HG03442 (cell line): ENCODE data around the gene FMNL2.

Source experiments
- ATAC-seq: cut with Tn5 transposase; IDR thresholded peaks from one replicate; pipeline ENCODE4 v1.9.1; 2021; ENCODE audit warnings: mild to moderate bottlenecking, moderate library complexity; ENCODE audit not compliant: unreplicated experiment

Gene FMNL2

DNA sequence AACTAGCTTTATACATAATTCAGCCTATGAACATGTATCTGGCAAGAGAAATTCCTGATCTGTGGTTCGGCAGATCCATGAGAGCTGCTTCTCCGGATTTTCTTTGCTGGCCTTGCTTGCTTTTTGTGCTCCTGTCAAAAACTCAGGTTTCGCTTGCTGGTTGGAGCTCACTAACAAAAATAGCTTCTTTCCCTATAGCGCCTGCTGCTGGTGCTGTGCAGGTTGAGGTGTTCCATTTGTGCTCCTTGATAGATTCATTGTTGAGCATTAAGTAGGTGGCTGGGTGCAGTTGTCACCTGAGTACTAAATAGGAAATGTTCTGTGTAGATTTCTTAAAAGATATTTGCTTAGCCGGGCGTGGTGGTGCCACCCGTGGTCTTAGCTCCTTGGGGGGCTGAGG, 234.2 kb downstream of the FMNL2 start:
- no peak for ATAC-seq

DNA sequence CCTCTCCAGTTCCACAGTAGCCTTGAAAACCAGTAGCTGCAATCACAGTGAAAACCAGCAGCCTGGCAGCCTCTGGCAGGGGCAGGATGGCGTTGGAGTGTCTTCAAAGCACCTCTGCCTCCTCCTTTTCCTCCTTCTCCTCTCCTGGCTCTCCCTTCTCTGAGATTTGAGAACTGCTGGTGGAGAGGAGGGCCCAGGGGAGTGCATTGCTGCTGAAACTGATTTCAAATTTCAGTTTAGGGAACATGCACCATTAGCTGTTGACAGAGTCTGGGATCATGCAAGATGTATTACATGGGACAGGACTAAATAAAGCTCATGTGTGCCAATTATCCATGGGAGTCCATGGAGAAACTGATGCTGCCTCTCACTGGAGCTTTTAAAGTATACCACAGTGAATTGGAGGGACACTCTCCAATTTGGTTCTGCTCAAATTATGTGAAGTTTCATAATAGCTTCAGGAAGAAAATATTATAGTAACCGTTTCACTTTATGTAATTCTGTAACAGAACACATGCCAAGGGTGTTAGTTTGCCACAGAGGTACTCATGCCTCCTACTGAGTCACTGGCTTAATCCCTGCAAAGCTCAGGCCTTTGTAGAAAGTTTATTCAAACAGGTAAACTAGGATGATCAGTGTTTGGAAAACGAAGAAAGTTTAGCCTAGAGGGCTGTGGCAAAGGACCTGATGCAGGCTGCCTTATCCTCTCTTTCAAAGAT, 236.2 kb downstream of the FMNL2 start:
- ATAC-seq, result no peak

DNA sequence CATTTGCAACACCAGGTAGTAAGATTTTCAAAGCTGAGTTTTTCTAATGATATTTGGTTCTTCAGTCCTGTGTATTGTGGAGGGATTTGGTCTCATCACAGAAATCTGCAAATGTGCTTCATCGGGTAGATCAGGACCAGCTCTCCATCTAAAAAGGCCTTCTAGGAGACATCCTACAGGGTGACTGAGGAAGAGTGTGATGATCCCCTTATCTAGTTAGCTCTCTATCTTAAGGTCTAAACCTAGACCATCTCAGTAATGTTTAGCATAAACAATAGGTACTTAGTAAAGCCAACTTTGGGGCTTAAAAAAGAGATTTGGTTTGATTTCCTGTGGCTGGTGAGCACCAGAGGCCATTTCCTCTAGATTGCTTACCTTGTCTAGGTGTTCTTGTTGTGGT, 237.1 kb downstream of the FMNL2 start:
- no peak for ATAC-seq

DNA sequence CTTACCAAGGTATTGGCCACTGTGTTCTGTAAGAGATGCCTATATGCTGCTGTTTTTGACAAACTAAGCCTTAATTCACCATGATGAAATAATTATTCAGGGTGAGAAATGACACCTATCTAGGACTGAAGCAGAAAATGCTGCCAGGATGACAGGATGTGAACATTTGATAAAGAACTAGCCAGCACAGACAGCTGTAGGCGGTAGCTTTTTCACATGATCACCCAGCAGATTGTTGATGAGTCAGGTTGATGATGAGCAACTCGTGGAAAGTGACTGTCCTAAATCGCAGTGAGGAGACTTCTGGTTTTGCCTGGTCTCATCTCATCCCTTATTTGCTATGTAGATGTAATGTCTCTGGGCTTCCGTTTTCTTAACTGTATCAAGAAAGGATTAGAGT, 238.2 kb downstream of the FMNL2 start:
- peak; percentile 98 for ATAC-seq

DNA sequence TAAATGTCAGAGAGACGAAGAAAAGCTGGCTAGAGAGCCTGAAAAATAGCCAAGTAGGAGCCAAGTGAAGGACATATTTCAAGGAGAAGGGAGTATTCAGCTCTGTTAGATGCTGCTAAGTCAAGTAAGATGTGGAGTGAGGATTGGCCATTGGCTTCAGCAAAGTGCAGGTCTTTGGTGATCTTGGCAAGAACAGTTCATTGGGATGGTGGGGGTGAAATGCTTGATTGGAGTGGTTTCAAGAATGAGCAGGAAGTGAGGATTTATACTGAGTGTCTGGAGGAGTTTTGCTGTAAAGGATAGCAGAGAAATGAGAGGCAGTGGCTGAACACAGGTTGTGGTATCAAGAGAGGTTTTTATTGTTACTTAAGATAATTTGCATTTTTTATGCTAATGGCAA, 242.6 kb downstream of the FMNL2 start:
- ATAC-seq, result no peak

DNA sequence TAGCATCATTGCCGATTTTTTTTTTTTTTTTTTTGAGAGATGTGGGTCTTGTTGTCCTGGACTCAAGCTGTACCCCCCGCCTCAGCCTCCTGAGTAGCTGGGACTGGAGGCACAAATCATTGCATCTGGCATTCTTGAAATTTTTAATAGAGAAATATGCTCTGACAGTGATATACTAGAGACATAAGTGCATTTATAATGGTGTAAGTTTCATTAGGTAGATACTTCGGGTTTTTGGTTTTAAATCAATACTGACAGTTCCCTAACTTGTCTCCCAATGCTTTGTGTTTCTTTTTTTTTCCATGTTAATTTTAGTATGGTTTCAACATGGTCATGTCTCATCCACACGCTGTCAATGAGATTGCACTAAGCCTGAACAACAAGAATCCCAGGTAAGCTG, 243.6 kb downstream of the FMNL2 start:
- ATAC-seq, result no peak

DNA sequence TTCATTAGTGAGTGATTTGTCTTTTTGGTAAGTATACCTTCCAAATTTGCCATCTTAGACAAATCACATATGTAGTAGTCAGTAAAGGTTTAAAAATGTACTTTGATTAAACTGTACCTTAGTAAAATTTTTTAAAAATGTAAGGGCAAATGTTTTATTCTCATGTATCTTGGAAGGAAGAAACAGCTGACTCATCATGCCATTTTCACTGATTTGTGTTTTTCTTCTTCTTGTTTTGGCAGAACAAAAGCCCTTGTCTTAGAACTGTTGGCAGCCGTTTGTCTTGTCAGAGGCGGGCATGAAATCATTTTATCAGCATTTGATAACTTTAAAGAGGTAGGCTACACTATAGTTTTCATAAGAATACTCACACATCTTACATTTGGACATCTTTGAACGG, 245.7 kb downstream of the FMNL2 start:
- no peak for ATAC-seq

DNA sequence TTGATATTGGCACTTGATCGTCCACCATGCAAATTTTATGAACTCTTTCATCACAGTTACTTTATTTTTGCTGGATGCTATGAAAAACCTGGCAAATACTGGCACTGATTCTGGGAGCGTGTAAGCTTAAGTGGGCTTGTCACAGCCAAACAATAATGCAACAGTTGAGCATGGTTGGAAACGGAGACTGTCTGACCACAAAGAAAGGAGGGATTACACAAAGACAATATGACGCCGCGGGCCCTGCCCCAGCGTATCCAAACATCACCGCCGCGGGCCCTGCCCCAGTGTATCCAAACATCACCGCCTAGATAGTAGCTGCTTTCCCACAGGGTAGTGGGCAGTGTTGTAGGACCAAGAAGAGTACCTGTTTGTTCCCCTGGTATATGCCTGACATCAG, 246.4 kb downstream of the FMNL2 start:
- no peak for ATAC-seq

DNA sequence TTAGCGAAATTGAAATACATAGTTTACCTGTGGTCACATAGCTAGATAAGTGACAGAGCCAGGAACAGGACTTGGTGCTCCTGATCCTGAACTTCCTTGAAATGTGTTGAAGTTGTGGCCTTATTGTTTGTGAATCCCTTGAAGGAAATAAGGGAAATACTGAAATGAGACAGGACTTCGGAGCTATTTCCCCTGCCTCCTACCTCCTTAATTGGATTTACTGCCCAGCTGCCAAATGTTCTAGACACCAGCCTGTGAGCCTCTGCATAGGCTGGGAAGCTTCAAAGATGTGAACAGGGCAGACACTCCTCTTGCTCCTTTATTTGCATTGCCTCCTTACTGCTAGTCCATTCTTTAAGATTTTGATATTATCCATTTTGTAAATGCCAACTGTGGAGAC, 247.1 kb downstream of the FMNL2 start:
- no peak for ATAC-seq

DNA sequence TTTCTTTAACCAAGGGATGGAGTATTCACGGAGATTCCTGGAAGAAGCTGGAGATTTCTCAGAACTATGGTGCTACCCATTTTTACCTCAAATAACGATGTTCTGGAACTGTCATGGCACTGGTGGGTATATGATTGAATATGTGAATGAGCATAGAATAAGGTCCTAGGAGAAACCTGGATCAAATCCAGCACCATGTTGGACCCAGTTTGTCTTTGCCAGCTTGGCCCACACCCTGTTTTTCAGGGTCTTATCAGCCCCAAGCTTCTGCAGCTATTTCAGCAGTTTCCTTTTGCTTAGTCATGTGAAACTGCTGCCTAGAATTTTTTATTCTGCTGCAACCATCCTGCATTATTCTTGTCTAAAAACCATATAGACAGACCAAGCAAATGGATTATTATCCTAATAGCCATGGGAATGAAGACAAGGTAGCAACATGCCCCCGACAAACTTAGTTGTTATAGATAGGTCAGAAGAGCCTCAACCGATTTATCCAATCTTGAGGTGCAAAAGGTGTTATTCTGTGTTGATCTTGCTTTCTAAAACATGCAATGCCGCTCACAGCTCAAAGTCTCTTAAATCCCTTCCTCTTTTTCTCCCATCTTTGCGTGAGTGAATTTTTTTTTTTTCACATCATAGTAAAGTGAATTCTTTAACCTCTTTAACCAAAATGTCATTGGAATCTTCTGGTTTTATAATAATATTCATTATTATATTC, 248.7 kb downstream of the FMNL2 start:
- ATAC-seq, result no peak

DNA sequence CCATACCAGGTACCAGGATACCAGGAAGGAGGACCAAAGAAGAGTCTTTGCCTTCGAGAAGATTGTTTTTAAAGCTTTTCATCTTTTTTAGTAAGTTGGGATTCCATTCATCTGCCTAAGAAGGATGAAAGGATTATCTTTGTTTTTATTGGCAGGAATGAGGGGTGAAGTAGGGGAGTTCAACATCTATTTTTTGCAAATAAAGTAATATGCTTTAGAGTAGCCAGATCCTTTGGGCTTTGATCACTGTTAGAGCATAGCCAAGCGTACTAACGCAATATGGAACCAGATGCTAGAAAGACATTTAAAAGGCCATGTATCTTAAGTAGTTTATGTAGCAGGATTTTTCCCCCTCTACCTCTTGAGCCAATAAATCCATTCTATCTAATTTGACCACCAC, 249.3 kb downstream of the FMNL2 start:
- no peak for ATAC-seq

DNA sequence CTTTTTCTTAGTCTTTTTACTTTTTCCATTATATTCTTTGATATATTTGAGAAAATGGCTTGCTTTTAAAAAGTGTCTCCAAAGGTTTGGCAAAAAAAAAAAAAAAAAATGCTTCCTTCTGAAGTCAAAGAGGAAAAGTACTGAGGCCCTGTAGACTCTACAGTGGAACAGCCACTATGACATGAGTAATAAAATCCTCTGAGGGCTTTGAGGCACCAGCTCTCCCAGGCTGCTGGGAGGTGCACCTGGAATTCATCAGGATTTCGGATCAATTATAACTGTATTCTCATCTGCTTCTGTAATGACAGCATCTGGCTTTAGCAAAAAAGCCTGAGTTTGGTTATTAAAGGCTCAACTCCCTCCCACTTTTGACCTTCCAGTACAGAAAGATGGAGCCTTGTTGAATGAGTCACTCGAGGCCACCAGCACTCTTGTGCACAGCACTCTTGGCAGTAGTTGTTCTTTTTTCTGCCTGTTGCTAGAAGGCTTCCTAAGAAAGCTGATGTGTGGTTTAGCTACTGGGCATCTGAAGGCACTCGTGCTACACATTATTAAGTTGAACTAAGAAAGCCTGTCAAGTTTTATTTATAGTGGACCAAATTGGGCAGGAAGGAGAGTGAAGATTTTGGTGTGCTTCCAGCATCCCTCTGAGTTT, 251.0 kb downstream of the FMNL2 start:
- ATAC-seq, result no peak

DNA sequence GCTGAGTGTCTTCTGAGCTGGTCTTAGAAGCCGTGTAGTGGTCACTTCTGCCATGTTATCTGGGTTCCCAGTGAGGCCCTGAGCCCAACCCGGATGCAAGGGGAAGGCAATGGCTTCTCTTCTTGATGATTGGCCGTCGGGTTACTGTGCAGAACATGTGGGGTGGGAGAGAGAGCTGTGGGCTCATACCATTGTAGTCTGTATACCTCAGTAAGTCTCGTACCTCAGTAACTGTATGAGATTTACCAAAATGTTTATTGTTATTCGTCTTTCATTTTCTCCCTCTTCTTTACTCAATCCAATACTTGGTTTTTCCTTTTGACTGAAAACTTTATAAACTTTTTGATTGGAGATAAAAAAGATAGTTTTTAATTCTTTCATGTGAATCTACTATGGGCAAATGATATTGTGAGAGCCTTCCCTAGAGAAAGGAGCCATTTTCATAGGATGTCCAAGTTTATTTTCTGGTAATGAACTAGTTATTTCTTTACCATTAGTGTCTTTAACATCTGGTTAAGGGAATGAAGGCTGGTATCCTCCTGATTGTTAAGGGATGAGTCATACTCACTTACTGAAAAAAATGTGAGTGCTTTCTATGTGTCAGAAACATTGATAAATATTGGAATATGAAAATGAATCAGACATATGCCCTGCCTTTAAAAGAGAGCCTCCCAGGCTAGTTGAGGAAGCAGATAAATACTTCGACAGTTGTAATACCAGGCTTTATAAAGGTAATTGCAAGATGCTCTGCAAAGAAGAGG, 252.4 kb downstream of the FMNL2 start:
- ATAC-seq, result no peak

DNA sequence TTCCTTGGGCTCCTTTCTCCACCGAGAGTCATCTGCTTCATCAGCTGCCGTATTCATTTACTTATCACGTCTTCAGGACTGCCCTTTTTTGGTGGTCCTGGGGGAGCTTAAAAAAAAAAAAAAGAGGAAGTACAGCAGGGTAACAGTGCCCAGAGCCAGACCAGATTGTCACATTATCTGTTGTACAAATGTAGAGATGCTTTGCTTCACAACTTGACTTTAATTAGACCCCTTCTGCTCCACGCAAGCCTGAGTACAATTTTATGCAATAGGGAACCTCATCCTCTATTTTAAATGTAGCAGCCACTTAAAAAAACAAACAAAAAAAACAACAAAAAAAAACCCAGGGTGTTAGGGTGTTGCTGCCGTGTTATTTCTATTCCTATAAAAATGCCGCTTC, 254.0 kb downstream of the FMNL2 start:
- no peak for ATAC-seq

DNA sequence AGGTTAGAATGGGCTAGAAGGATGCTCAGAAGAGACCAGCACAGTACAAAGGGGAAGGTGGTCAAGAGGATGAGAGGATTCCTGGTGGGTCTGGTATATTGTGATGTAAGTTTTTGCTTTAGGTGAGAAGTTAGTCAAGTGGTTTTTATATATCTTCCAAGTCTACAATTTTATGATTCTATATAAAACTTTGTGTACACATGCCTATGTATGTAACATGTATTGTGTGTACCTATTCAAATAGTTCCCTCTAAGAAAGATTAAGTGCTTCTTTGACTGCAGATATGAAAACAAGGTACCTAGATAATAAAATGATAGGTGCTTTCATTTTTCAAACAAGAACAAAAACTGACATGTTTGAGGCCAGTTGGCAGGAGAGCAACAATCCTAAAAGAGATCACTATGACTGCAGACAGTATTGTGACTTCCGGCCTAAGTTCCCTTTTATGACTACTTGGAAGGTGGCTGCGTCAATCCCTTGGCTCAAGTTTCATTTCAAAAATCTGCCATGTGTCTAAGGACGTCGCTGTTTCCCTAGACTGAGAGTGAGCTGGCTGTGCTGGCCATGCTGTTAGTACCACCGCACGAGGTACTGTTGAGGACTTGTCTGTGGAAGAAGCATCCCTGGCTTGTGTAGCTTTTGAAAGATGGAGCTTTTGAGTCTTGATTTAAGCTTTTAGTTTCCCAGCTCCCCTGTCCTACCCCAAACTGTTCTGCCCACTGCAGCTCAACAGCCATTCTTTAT, 259.2 kb downstream of the FMNL2 start:
- peak; percentile 95 for ATAC-seq

DNA sequence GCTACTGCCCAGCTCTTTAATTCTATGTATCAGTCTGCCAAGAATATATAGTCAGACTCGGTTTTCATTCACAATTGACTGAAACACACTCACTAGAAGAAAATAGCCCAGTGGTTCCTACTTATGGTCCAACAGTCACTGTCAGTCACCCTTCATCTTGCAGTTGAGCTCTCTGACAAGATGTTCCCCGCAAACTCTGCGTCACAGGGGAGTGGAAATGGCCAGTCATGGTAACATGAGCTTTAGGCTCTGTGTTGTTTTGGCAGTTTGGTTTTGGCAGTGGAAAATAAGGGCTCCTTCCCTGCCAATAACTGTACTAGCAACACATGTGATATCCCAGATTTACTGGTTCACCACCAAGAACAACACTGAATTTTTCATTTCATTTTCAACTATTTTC, 259.8 kb downstream of the FMNL2 start:
- ATAC-seq, result no peak

DNA sequence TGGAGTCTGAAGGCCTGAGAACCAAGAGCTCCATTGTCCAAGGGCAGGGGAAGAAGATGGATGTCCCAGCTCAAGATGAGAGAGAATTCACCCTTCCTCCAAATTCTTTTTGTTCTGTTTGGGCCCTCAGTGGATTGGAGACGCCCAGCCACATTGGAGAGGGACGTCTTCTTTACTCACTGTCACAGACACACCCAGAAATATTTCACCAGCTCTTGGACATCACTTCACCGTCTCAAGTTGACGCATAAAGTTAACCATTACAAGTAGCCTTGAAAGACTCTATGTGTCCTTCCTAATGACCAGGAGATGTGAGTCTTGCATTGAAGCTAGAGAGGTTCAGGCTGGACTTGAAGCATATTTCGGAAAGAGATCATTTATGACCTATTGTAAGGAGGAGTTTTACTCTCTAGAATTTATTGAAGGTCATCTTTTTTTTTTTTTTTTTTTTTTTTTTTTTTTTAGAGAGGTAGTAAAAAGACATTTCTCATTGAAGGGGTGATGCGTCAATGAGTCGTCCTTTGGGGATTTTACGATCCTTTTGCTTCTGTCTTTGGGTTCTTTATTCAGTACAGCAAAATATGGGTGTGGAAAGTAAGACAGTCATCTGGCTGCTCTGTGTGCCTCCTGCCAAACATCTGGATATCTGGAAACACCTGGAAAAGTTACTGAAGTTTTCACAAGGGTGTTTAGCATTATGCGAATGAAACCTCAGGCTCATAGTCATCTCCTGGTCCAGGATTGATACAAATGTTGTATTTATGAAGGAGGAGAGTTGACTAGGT, 264.2 kb downstream of the FMNL2 start:
- no peak for ATAC-seq

DNA sequence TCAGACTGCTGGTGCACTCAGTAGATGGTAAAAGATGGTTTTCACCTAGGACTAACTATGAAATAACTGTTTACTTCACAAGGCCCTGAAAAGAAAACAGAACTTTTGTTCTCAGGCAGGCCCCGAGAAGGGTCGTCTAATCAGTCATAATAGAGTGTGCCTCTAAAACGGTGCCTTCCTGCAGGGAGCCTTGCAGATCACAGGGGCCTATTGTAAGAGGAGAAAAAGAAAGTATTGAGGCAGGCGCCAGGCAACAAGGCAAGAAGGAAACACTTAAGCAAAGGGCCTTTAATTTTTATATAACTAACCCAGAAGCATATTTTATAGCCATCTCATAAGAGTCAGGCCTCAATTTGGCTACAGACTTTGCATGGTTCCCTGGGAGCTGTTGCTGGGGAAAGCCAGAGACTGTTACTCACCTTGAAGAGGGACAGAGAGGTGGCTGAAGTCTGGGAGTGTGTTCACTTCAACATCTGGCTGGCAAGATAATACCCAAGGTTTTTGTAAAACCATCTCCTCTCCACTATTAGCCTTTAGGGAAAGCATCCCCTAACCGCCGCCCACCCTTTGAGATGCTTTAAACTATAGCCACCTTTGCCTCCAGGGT, 265.2 kb downstream of the FMNL2 start:
- no peak for ATAC-seq

DNA sequence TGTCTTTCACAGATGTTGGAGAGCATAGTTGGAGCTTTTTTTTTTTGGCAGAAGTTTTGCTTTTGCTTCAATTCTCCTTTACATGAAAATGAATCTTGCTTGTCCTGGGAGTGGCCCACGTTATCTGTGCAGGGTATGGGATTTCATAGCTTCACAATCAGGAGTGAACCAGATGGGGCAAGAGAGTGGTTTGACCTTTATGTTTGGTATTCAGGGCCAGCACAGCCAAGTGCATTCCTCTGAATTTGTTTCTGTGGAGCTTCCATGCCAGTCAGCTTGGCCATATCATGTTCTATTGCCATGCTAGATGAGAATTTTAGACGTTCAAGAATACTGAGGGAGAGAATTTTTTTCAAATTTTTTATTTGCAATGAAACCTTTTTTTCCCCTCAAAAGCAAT, 265.7 kb downstream of the FMNL2 start:
- ATAC-seq, result no peak

DNA sequence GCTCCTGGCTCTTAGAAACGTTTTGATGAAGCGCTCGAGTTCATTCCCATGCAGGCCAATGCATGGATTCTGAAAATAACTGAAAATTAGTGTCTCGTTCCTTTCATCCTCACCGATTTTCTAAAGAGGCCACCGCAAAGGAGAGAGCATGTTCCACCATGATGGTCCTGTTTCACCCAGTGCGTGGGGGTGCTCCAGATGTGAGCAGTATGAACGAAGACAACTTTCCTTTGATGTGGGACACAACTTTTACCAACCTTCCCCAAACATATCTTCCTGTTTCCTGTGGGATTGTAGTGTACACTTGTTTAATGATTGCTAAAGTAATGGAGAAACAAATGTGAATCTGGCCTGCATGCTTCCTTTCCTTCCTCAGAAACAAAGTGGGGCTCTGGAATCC, 267.8 kb downstream of the FMNL2 start:
- no peak for ATAC-seq
